Activated CD4-positive, alpha-beta memory T cell treated with anti-CD3 and anti-CD28 coated beads, Interleukin-2, amount 10 ng/mL, durations not matched to agents 7 days and 5 days (primary cell): Measurements from ENCODE around the gene DDO. TPM values are rescaled to one million over a fixed set of nuclear protein-coding genes. Genes with fewer than 3 reads are reported as not detected.

Source experiments
- CTCF ChIA-PET: fragments of 350-600 bp; sonication (Branson Sonifier 250); formaldehyde crosslinking; loops from one replicate; lab custom pipeline; 2021; ENCODE audit warnings: antibody characterized with exemption, inconsistent platforms; lab: Charles Lee
- POLR2A ChIA-PET: fragments of 350-600 bp; sonication (Branson Sonifier 250); formaldehyde crosslinking; loops from one replicate; lab custom pipeline; 2021; ENCODE audit warnings: antibody characterized with exemption; lab: Charles Lee
- DNase-seq: peaks from one replicate; pipeline ENCODE4 v3.0.0-alpha.2; 2020
- H3K27ac Mint-ChIP-seq: one replicate; pipeline ENCODE4 v1.8.0; 2021; ENCODE audit warnings: mild to moderate bottlenecking, mixed read lengths
- H3K27me3 Mint-ChIP-seq: one replicate; pipeline ENCODE4 v1.8.0; 2021; ENCODE audit warnings: mixed read lengths
- H3K36me3 Mint-ChIP-seq: one replicate; pipeline ENCODE4 v1.8.0; 2021; ENCODE audit warnings: low read depth, mixed read lengths
- H3K4me1 Mint-ChIP-seq: one replicate; pipeline ENCODE4 v1.8.0; 2021; ENCODE audit warnings: mixed read lengths
- H3K4me3 Mint-ChIP-seq: one replicate; pipeline ENCODE4 v1.8.0; 2021; ENCODE audit warnings: mild to moderate bottlenecking, mixed read lengths
- H3K9me3 Mint-ChIP-seq: one replicate; pipeline ENCODE4 v1.8.0; 2021; ENCODE audit warnings: mixed read lengths
- total RNA-seq, 2 experiments: library from RNA; stranded (reverse); gene quantifications; one replicate each; pipeline ENCODE4 v1.2.3, GENCODE V29; 2021

DDO gene
- total RNA-seq, 2 experiments from 2014 or later: not detected

DNA sequence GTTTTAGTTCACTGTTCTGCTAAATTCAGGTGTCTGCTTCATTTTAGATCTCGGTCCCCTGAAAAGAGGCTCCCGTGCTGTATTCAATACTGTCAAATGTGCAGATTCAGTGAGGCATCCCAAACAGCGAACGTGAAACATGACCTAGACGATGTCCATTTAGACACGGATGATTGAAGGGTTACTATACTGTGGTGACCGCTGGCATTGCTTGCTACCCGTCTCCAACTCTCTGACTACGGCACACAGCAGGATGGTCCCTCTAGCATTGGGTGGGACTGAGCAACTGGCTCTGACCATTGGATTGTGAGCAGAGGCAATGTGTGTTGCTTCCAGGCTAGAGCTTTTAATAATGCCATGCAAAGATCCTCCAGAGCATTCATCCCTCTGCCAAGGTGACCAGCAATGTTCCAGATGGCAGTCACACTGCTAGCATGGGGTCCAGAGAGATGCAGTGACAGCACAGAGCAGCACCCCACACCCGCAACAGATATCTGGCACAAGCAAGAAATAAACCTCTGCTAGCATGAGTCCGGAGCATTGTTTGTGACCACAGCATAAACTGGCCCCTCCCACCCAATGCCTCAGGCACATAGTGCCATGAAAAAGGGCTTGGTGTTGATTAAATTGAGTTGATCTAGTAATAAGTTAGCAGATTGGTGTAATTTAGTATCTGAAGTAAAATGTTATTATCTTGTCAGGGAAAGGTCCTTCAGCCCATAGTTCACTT lies 66.2 kb downstream of the DDO start:
- DNase-seq: no peak
- POLR2A ChIA-PET: no interaction called here
- no peak overlapping the region for H3K27ac Mint-ChIP-seq
- no peaks in the 10 kb centered on the region for H3K9me3 Mint-ChIP-seq
- H3K27me3 Mint-ChIP-seq: peaks cover 19% of the 10 kb centered on the region
- no peaks in the 10 kb centered on the region for H3K4me1 Mint-ChIP-seq
- CTCF ChIA-PET: no interaction called here
- no peak overlapping the region for H3K4me3 Mint-ChIP-seq
- no peaks in the 10 kb centered on the region for H3K36me3 Mint-ChIP-seq

DNA sequence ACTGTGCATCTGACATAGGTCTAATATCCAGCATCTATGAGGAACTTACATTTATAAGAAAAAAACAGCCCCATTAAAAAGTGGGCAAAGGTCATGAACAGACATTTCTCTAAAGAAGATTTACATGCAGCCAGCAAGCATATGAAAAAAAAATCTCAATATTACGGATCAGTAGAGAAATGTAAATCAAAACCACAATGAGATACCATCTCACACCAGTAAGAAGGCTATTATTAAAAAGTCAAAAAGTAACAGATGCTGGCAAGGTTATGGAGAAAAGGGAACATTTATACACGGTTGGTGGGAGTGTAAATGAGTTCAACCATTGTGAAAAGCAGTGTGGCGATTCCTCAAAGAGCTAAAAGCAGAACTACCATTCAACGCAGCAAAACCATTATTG lies 70.3 kb downstream of the DDO start:
- H3K27ac Mint-ChIP-seq: no peak overlapping the region
- ChIA-PET POLR2A (no interaction called here), CTCF (no interaction called here)
- peaks cover 19% of the 10 kb centered on the region for H3K27me3 Mint-ChIP-seq
- no peak for DNase-seq
- H3K4me3 Mint-ChIP-seq: no peak overlapping the region
- H3K36me3 Mint-ChIP-seq: no peaks in the 10 kb centered on the region
- H3K4me1 Mint-ChIP-seq: no peaks in the 10 kb centered on the region
- no peaks in the 10 kb centered on the region for H3K9me3 Mint-ChIP-seq

DNA sequence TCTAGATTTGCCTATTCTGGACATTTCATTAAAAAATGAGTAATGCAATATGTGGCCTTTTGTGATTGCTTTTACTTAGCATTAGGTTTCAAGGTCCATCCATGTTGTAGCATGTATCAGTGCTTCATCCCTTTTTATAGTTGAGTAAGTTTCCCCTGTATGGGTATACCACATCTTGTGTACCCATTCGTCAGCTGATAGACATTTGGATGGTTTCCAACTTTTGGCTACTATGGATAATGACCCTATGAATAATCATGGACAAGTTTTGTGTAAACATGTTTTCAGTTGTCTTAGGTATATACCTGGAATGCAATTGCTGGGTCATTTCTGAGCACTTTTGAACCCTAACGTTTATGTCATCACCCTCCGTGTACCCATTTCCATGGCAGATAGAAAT lies 72.6 kb downstream of the DDO start:
- CTCF ChIA-PET: no interaction called here
- DNase-seq: no peak
- Mint-ChIP-seq H3K27me3 (peaks cover 28% of the 10 kb centered on the region), H3K36me3 (no peaks in the 10 kb centered on the region), H3K27ac (no peak overlapping the region), H3K4me1 (no peaks in the 10 kb centered on the region), H3K4me3 (no peak overlapping the region), H3K9me3 (no peaks in the 10 kb centered on the region)
- POLR2A ChIA-PET: no interaction called here

Other genes starting within 250 kb of the DDO start
- under 1 TPM; 0.48 to 0.76 TPM for gene WASF1, start 235.9 kb downstream of the DDO start, total RNA-seq
- 10 to 100 TPM; 31.0 to 35.1 TPM for gene CDC40, start 235.1 kb downstream of the DDO start, total RNA-seq
- not detected for gene METTL24, start 57.2 kb downstream of the DDO start, total RNA-seq
- gene SLC22A16, start 61.0 kb upstream of the DDO start, total RNA-seq: not detected